GM23338 (cell line): ENCODE data around the gene SHISA4. TPM values are rescaled to one million over a fixed set of nuclear protein-coding genes. Genes with fewer than 3 reads are reported as not detected.
A peak's percentile ranks its signal among the peaks of the same experiment; 100 is the strongest.

Source experiments
- ATAC-seq: fragments of 200-7000 bp; cut with Tn5 transposase; 3 replicates; pipeline ENCODE4 v1.9.1; 2020
- DNase-seq: peaks from one replicate; pipeline ENCODE4 v3.0.0-alpha.2; 2015; ENCODE audit warnings: low spot score
- H2AFZ ChIP-seq: fragments of 200-600 bp; sonication (generic); 2 replicates; pipeline ENCODE4 v1.8.0; 2016; ENCODE audit warnings: antibody characterized with exemption, mild to moderate bottlenecking, moderate library complexity
- H3F3A ChIP-seq: fragments of 200-600 bp; sonication (generic); replicated peaks from 2 replicates; pipeline ENCODE4 v1.8.0; 2017; ENCODE audit warnings: antibody characterized with exemption, mixed run types, low read depth
- H3K27ac ChIP-seq: fragments of 200-600 bp; sonication (generic); 2 replicates; pipeline ENCODE4 v1.6.1; 2016; ENCODE audit warnings: low read depth
- H3K27me3 ChIP-seq: fragments of 200-600 bp; sonication (generic); 2 replicates; pipeline ENCODE4 v1.8.0; 2016; ENCODE audit warnings: mild to moderate bottlenecking, mixed run types, moderate library complexity; ENCODE audit not compliant: insufficient read depth
- H3K36me3 ChIP-seq: fragments of 200-600 bp; sonication (generic); 2 replicates; pipeline ENCODE4 v1.8.0; 2016; ENCODE audit warnings: mild to moderate bottlenecking; ENCODE audit not compliant: insufficient read depth
- H3K4me1 ChIP-seq: fragments of 200-600 bp; sonication (generic); 2 replicates; pipeline ENCODE4 v1.8.0; 2016; ENCODE audit warnings: mild to moderate bottlenecking, moderate library complexity; ENCODE audit not compliant: insufficient read depth
- H3K4me2 ChIP-seq: fragments of 200-600 bp; sonication (generic); 2 replicates; pipeline ENCODE4 v1.7.1; 2017; ENCODE audit warnings: mixed run types
- H3K4me3 ChIP-seq: fragments of 200-600 bp; sonication (generic); 2 replicates; pipeline ENCODE4 v1.6.1; 2016; ENCODE audit warnings: mixed run types
- H3K79me2 ChIP-seq: fragments of 200-600 bp; sonication (generic); replicated peaks from 2 replicates; pipeline ENCODE4 v1.8.0; 2017; ENCODE audit warnings: mild to moderate bottlenecking; ENCODE audit not compliant: insufficient read depth
- H3K9me2 ChIP-seq: fragments of 200-600 bp; sonication (generic); 2 replicates; pipeline ENCODE4 v1.8.0; 2017; ENCODE audit not compliant: insufficient read depth
- H4K20me1 ChIP-seq: fragments of 200-600 bp; sonication (generic); replicated peaks from 2 replicates; pipeline ENCODE4 v1.8.0; 2017; ENCODE audit warnings: mild to moderate bottlenecking; ENCODE audit not compliant: insufficient read depth
- H3K27ac Mint-ChIP-seq: 2 replicates; pipeline ENCODE4 v1.8.0; 2020; ENCODE audit warnings: inconsistent platforms, mild to moderate bottlenecking, moderate library complexity, mixed read lengths
- H3K27me3 Mint-ChIP-seq: 3 replicates; pipeline ENCODE4 v1.8.0; 2022; ENCODE audit warnings: low read depth, mild to moderate bottlenecking, moderate library complexity, mixed read lengths, inconsistent platforms; ENCODE audit not compliant: insufficient read depth, poor library complexity
- H3K36me3 Mint-ChIP-seq: 3 replicates; pipeline ENCODE4 v1.8.0; 2021; ENCODE audit warnings: low read depth, mild to moderate bottlenecking, inconsistent platforms, moderate library complexity, mixed read lengths
- H3K4me1 Mint-ChIP-seq: 3 replicates; pipeline ENCODE4 v1.8.0; 2020; ENCODE audit warnings: mild to moderate bottlenecking, inconsistent platforms, mixed read lengths
- H3K4me3 Mint-ChIP-seq: 3 replicates; pipeline ENCODE4 v1.8.0; 2021; ENCODE audit warnings: moderate library complexity, mild to moderate bottlenecking, inconsistent platforms, mixed read lengths
- H3K9me3 Mint-ChIP-seq: 3 replicates; pipeline ENCODE4 v1.8.0; 2020; ENCODE audit warnings: moderate library complexity, mild to moderate bottlenecking, inconsistent platforms, mixed read lengths
- CREB1 ChIP-seq: fragments of 250-450 bp; sonication (Bioruptor Pico); IDR thresholded peaks from 2 replicates; pipeline ENCODE4 v1.5.0; 2020; ENCODE audit warnings: low read depth, mild to moderate bottlenecking, moderate library complexity
- CTCF ChIP-seq, 2 experiments: fragments of 200-600 bp in 1 of 2; sonication (generic) in 1 of 2; conservative IDR thresholded peaks; 2 replicates each; pipeline versions ENCODE4 v1.5.1 to v1.6.1; 2016 to 2017; ENCODE audit warnings: antibody characterized with exemption in 2 of 2, low read depth in 2 of 2, mild to moderate bottlenecking in 2 of 2, moderate library complexity in 1 of 2
- EZH2 ChIP-seq: fragments of 200-600 bp; sonication (generic); IDR thresholded peaks from one replicate; pipeline ENCODE4 v1.8.0; 2017; ENCODE audit warnings: antibody characterized with exemption, mild to moderate bottlenecking, low read depth; ENCODE audit not compliant: unreplicated experiment
- EZH2phosphoT487 ChIP-seq: fragments of 200-600 bp; sonication (generic); IDR thresholded peaks from one replicate; pipeline ENCODE4 v1.8.1; 2018; ENCODE audit warnings: antibody characterized with exemption; ENCODE audit not compliant: unreplicated experiment
- JUNB ChIP-seq: IDR thresholded peaks from one replicate; pipeline ENCODE4 v1.6.1; 2016; ENCODE audit warnings: antibody characterized with exemption; ENCODE audit not compliant: unreplicated experiment
- NANOG ChIP-seq: IDR thresholded peaks from 2 replicates; pipeline ENCODE4 v1.6.1; 2016; ENCODE audit warnings: antibody characterized with exemption, borderline replicate concordance
- POLR2AphosphoS5 ChIP-seq: IDR thresholded peaks from 2 replicates; pipeline ENCODE4 v1.6.1; 2016; ENCODE audit warnings: antibody characterized with exemption, low read depth
- STAT1 ChIP-seq: IDR thresholded peaks from one replicate; pipeline ENCODE4 v1.6.1; 2016; ENCODE audit warnings: antibody characterized with exemption; ENCODE audit not compliant: unreplicated experiment
- ZNF114 ChIP-seq: fragments of 250-450 bp; sonication (Bioruptor Pico); IDR thresholded peaks from 2 replicates; pipeline ENCODE4 v1.5.0; 2020; ENCODE audit warnings: mild to moderate bottlenecking, moderate library complexity
- polyA plus RNA-seq: library from polyadenylated mRNA; unstranded; fragments of >200 nt; fragmentation: Nextera tagmentation; extraction: Ambion mirVana; gene quantifications from 2 replicates; pipeline ENCODE4 v1.2.1, GENCODE V29; 2016
- total RNA-seq: library from RNA; depleted of rRNA; stranded (reverse); fragments of >200 nt; shearing (Covaris generic); gene quantifications from 2 replicates; pipeline ENCODE4 v1.2.3, GENCODE V29; 2014
- TF ChIP-seq, protein P1 (sequence below): IDR thresholded peaks from 2 replicates; pipeline ENCODE4 v1.6.1; 2016; ENCODE audit warnings: antibody characterized with exemption
- TF ChIP-seq, protein P2 (sequence below): IDR thresholded peaks from one replicate; pipeline ENCODE4 v1.6.1; 2018; ENCODE audit warnings: antibody characterized with exemption; ENCODE audit not compliant: unreplicated experiment

Gene SHISA4
- total and polyA plus RNA-seq, 2 experiments from 2014 or later, result 8.0 to 9.2 TPM

DNA sequence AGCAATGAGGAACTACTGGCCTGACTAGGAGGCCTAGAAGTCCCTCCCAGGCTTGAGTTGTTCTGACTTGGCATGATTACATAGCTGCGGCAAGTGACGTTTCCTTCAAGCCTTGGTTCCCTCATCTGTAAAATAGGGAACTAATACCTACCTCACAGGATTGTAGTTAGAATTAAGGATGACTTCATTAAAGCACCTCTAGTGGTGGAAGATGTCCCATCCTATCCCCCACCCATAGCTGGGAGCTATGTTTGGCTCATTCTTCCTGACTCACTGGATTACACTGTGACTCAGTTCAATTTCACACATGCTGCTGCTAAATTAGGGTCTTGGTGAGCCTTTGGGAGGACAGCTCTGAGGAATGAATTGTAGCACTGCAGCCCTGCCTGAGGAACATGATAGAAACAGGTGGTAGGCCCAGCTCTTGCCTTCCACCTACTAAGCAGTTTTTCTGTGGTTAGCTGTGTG lies 6.0 kb upstream of the SHISA4 start:
- H3K27me3 Mint-ChIP-seq, result peaks cover 8% of the 10 kb centered on the region
- no peak for TF ChIP-seq STAT1
- TF ChIP-seq CTCF (conservative IDR thresholded peaks at IDR 0.05; ENCODE audit: low read depth in 2 of 2), result peak in 1 of 2 experiments; percentile 5; a peak in 1 of 4 replicates
- no peak for TF ChIP-seq ZNF114 (CRISPR knock-in tag)
- Histone ChIP-seq H3K36me3 (no peaks in the 10 kb centered on the region), H3K4me1 (peaks cover 10% of the 10 kb centered on the region), H3K4me3 (no peak overlapping the region), H3K9me2 (no peaks in the 10 kb centered on the region), H3K27ac (no peak overlapping the region), H3F3A (0 out of 2 replicates have a peak, but pooled peaks cover 4% of the 10 kb centered on the region), H2AFZ (no peak overlapping the region), H4K20me1 (no peaks in the 10 kb centered on the region; the same call in 1 of the 2 replicates), H3K79me2 (no peaks in the 10 kb centered on the region), H3K27me3 (peaks cover 3% of the 10 kb centered on the region), H3K4me2 (0 out of 2 replicates have a peak overlapping the region, but pooled peaks have one; percentile 1)
- H3K9me3 Mint-ChIP-seq, result no peaks in the 10 kb centered on the region; the same call in 2 of the 3 replicates
- DNase-seq, result peak; percentile 25
- H3K36me3 Mint-ChIP-seq, result no peaks in the 10 kb centered on the region
- peak; percentile 27 for ATAC-seq
- peaks cover 37% of the 10 kb centered on the region for H3K4me1 Mint-ChIP-seq
- peak overlapping the region; percentile 54; the same call in 1 of the 2 replicates for H3K27ac Mint-ChIP-seq
- H3K4me3 Mint-ChIP-seq, result no peak overlapping the region

GRCh38 chr1:201883266-201883665 lies 5.4 kb upstream of the SHISA4 start:
- peaks cover 11% of the 10 kb centered on the region for H3K27me3 Mint-ChIP-seq
- peak overlapping the region; percentile 54 for H3K27ac Mint-ChIP-seq
- H3K4me1 ChIP-seq, result peaks cover 10% of the 10 kb centered on the region
- no peaks in the 10 kb centered on the region for H3K79me2 ChIP-seq
- no peaks in the 10 kb centered on the region for H3K36me3 Mint-ChIP-seq
- no peaks in the 10 kb centered on the region; the same call in 1 of the 2 replicates for H4K20me1 ChIP-seq
- H3K4me3 Mint-ChIP-seq, result no peak overlapping the region
- H3K4me2 ChIP-seq, result 0 out of 2 replicates have a peak overlapping the region, but pooled peaks have one; percentile 1
- no peaks in the 10 kb centered on the region for H3K36me3 ChIP-seq
- TF ChIP-seq STAT1, result no peak
- TF ChIP-seq, protein P1, sequence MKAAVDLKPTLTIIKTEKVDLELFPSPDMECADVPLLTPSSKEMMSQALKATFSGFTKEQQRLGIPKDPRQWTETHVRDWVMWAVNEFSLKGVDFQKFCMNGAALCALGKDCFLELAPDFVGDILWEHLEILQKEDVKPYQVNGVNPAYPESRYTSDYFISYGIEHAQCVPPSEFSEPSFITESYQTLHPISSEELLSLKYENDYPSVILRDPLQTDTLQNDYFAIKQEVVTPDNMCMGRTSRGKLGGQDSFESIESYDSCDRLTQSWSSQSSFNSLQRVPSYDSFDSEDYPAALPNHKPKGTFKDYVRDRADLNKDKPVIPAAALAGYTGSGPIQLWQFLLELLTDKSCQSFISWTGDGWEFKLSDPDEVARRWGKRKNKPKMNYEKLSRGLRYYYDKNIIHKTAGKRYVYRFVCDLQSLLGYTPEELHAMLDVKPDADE, result no peak
- no peak for TF ChIP-seq EZH2
- TF ChIP-seq, protein P2, sequence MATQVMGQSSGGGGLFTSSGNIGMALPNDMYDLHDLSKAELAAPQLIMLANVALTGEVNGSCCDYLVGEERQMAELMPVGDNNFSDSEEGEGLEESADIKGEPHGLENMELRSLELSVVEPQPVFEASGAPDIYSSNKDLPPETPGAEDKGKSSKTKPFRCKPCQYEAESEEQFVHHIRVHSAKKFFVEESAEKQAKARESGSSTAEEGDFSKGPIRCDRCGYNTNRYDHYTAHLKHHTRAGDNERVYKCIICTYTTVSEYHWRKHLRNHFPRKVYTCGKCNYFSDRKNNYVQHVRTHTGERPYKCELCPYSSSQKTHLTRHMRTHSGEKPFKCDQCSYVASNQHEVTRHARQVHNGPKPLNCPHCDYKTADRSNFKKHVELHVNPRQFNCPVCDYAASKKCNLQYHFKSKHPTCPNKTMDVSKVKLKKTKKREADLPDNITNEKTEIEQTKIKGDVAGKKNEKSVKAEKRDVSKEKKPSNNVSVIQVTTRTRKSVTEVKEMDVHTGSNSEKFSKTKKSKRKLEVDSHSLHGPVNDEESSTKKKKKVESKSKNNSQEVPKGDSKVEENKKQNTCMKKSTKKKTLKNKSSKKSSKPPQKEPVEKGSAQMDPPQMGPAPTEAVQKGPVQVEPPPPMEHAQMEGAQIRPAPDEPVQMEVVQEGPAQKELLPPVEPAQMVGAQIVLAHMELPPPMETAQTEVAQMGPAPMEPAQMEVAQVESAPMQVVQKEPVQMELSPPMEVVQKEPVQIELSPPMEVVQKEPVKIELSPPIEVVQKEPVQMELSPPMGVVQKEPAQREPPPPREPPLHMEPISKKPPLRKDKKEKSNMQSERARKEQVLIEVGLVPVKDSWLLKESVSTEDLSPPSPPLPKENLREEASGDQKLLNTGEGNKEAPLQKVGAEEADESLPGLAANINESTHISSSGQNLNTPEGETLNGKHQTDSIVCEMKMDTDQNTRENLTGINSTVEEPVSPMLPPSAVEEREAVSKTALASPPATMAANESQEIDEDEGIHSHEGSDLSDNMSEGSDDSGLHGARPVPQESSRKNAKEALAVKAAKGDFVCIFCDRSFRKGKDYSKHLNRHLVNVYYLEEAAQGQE, result no peak
- no peak for TF ChIP-seq NANOG
- TF ChIP-seq CREB1 (CRISPR knock-in tag), result no peak
- no peak for TF ChIP-seq CTCF (conservative IDR thresholded peaks at IDR 0.05; ENCODE audit: low read depth in 2 of 2)
- no peak for TF ChIP-seq POLR2AphosphoS5
- no peak for TF ChIP-seq EZH2phosphoT487
- TF ChIP-seq JUNB, result no peak
- no peak overlapping the region for H2AFZ ChIP-seq
- H3K27me3 ChIP-seq, result peaks cover 8% of the 10 kb centered on the region
- ATAC-seq (no peak), DNase-seq (no peak)
- no peaks in the 10 kb centered on the region; the same call in 2 of the 3 replicates for H3K9me3 Mint-ChIP-seq
- no peak overlapping the region for H3K27ac ChIP-seq
- 0 out of 2 replicates have a peak, but pooled peaks cover 8% of the 10 kb centered on the region for H3F3A ChIP-seq
- no peak overlapping the region for H3K4me3 ChIP-seq
- H3K9me2 ChIP-seq, result no peaks in the 10 kb centered on the region
- peaks cover 34% of the 10 kb centered on the region for H3K4me1 Mint-ChIP-seq
